ENCODE measurements around the gene PRAMEF7.
"Not testable (repeated sequence)": the region's sequence is repeated elsewhere in the genome, so short reads cannot be mapped to it uniquely, and the experiment has no call there.

The PRAMEF7 gene

GRCh38 chr1:12916310-12916709 is at the start of gene PRAMEF7:
PRAMEF7 (plus strand) TSS chr1:12916610; CDS start chr1:12917693, 1,083 bp downstream.
- DNase-seq = not testable (repeated sequence)

- not testable (repeated sequence) for DNase-seq
Observed at GRCh38 chr1:12878453-12878852, 38.0 kb upstream of the PRAMEF7 start.

DNA sequence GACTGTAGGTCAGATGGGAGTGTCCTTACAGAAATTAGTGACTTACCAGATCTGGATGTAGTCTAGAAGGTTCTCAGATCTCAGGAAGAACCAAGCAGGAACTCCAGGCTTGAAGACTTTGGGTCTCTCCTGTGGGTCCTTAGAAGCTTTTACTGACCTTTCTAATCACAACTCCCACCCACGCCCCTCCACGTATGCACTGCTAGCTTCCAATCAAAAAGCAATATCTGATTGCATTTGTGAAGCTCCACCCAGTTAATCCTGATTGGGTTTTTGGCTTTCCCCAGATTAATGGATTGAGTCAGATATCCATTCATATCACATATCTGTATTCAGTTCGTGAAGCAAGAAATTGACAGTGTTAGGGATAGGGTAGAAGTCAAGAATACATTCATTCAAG is 30.3 kb upstream of the PRAMEF7 start, which contains the start of gene PRAMEF4:
Gene PRAMEF4 (minus strand): TSS at position 101 of the 400 bp plus-strand sequence. CDS start 2,807 bp downstream, outside the sequence.
- not testable (repeated sequence) for DNase-seq

GRCh38 chr1:12898170-12898569 is 18.2 kb upstream of the PRAMEF7 start, which contains the start of gene PRAMEF10:
PRAMEF10 (minus strand) TSS chr1:12898270; CDS start chr1:12895847, 2,423 bp downstream.
- DNase-seq = not testable (repeated sequence)

GRCh38 chr1:12899186-12899585 is 17.2 kb upstream of the PRAMEF7 start:
- not testable (repeated sequence) for DNase-seq

- DNase-seq = not testable (repeated sequence)
Observed at GRCh38 chr1:12903793-12904572, 12.4 kb upstream of the PRAMEF7 start.

- DNase-seq = not testable (repeated sequence)
Observed at GRCh38 chr1:12921749-12922148, 5.3 kb downstream of the PRAMEF7 start.

DNA sequence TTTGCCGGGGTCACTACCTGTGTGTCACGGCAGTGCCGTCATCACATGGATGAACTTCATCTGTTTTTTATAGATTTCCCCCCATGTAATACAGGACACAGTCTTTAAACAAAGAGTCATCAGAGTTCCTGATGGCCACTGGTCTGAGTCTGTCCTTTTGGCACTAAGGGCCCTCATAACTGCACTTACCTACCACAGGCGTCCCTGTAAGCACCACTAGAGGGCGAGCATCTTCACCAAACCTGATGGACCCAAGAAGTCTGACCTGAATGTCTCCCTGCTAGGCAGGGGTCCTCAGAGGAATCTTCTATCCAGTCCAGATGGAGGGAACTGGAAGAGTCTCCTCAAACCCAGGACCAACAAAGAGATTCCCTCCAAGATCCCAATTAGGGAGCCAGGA is 8.0 kb downstream of the PRAMEF7 start:
- DNase-seq = not testable (repeated sequence)

DNA sequence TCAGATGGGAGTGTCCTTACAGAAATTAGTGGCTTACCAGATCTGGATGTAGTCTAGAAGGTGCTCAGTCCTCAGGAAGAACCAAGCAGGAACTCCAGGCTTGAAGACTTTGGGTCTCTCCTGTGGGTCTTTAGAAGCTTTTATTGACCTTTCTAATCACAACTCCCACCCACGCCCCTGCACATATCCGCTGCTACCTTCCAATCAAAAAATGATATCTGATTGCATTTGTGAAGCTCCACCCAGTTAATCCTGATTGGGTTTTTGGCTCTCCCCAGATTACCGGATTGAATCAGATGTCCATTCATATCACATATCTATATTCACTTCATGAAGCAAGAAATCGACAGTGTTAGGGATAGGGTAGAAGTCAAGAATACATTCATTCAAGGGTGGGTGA is 31.1 kb downstream of the PRAMEF7 start, which contains the start of gene PRAMEF6:
Gene PRAMEF6 (minus strand): TSS at position 101 of the 400 bp plus-strand sequence. CDS start 5,062 bp downstream, outside the sequence.
- DNase-seq = not testable (repeated sequence)

All from erythroblast (primary cell).